Measurements from ENCODE around the gene AOC2. TPM values are rescaled to one million over a fixed set of nuclear protein-coding genes. Genes with fewer than 3 reads are reported as not detected.

The AOC2 gene
- total and polyA plus RNA-seq, 9 of the 15 experiments (the other 6 are each of a cell fraction or from before 2014, with no cell fraction given): 0.08 to 0.91 (median 0.49) TPM

DNA sequence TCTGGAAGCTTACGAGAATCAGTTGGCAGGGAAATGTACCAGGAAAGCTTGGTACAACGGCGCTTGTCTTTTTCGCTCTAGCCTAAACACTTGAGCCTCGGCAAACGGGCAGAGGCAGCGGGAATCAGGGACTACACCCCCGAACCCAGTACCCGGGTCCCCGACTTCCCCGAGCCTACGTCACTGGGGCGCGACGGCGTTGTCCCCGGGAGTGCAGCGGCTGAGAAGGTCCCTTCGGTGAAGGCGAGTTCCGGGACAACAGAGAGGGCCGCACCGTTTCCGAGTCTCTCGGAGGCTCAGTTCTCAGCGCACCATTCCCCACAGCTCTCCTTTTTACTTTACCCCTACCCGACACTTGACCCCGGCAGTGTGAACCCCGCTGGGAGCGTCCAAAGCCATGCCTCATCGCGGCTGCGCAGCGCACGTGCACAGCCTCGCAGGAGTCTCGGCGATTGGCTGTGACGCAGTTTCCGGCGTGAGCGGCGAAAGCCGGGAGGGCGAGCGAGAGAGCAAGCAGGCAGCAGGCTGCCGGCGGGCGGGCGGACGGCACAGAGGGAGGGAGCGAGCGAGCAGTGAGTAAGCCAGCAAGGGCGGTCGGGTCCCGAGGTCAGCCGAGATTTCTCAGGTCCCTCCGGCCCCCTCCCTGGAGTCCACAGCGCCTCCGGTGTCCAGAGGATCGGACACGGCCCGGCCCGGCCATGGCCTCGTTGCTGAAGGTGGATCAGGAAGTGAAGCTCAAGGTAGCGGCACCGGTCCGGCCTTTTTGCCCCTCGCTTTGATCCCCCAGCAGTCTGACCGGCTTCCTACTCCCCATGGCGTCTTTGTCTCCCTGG lies 11.2 kb upstream of the AOC2 start, which contains the start of gene PSME3 (continued):
- 0 out of 4 replicates have a peak, but pooled peaks of 1 of the 2 experiments have one; percentile 62 for TF ChIP-seq MCM7 (IDR thresholded peaks at IDR 0.05)
- no peak for TF ChIP-seq ESRRB (CRISPR knock-in tag; IDR thresholded peaks at IDR 0.05; ENCODE audit: borderline replicate concordance)
- TF ChIP-seq ARHGAP35 (IDR thresholded peaks at IDR 0.05; ENCODE audit: partially characterized antibody): no peak
- no peak for TF ChIP-seq SIRT6 (IDR thresholded peaks at IDR 0.05; ENCODE audit: low read depth, low read length)
- no peak for TF ChIP-seq FOS (IDR thresholded peaks at IDR 0.05; ENCODE audit: extremely low read depth, insufficient read length)
- peak; percentile 16; the same call in 1 of the 2 replicates for TF ChIP-seq EP300 (IDR thresholded peaks at IDR 0.05; ENCODE audit: low read length)
- TF ChIP-seq MYNN (IDR thresholded peaks at IDR 0.05): no peak
- TF ChIP-seq MYNN (CRISPR knock-in tag; IDR thresholded peaks at IDR 0.05): no peak
- TF ChIP-seq KAT8 (IDR thresholded peaks at IDR 0.05; ENCODE audit: low read depth): peak; percentile 81
- peak; percentile 100 for TF ChIP-seq BHLHE40 (IDR thresholded peaks at IDR 0.05; ENCODE audit: low read length)
- TF ChIP-seq SUPT5H (IDR thresholded peaks at IDR 0.05): peak; percentile 95
- TF ChIP-seq MBD2 (IDR thresholded peaks at IDR 0.05; ENCODE audit: borderline replicate concordance, low read depth): peak; percentile 81
- TF ChIP-seq, protein P1, sequence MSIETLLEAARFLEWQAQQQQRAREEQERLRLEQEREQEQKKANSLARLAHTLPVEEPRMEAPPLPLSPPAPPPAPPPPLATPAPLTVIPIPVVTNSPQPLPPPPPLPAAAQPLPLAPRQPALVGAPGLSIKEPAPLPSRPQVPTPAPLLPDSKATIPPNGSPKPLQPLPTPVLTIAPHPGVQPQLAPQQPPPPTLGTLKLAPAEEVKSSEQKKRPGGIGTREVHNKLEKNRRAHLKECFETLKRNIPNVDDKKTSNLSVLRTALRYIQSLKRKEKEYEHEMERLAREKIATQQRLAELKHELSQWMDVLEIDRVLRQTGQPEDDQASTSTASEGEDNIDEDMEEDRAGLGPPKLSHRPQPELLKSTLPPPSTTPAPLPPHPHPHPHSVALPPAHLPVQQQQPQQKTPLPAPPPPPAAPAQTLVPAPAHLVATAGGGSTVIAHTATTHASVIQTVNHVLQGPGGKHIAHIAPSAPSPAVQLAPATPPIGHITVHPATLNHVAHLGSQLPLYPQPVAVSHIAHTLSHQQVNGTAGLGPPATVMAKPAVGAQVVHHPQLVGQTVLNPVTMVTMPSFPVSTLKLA (conservative IDR thresholded peaks at IDR 0.05): peak; percentile 100
- TF ChIP-seq ZNF146 (CRISPR knock-in tag; IDR thresholded peaks at IDR 0.05; ENCODE audit: unreplicated experiment): no peak
- TF ChIP-seq C11orf30 (IDR thresholded peaks at IDR 0.05; ENCODE audit: low read depth): peak; percentile 99
- TF ChIP-seq, protein P2, sequence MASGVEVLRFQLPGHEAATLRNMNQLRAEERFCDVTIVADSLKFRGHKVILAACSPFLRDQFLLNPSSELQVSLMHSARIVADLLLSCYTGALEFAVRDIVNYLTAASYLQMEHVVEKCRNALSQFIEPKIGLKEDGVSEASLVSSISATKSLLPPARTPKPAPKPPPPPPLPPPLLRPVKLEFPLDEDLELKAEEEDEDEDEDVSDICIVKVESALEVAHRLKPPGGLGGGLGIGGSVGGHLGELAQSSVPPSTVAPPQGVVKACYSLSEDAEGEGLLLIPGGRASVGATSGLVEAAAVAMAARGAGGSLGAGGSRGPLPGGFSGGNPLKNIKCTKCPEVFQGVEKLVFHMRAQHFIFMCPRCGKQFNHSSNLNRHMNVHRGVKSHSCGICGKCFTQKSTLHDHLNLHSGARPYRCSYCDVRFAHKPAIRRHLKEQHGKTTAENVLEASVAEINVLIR (CRISPR knock-in tag; IDR thresholded peaks at IDR 0.05): peak; percentile 96
- TF ChIP-seq ZFX (CRISPR knock-in tag; IDR thresholded peaks at IDR 0.05): peak; percentile 86
- no peak for TF ChIP-seq ZNF699 (CRISPR knock-in tag; IDR thresholded peaks at IDR 0.05; ENCODE audit: insufficient replicate concordance)
- TF ChIP-seq, protein P3, sequence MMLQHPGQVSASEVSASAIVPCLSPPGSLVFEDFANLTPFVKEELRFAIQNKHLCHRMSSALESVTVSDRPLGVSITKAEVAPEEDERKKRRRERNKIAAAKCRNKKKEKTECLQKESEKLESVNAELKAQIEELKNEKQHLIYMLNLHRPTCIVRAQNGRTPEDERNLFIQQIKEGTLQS (IDR thresholded peaks at IDR 0.05): no peak; the same call in 1 of the 2 replicates
- TF ChIP-seq, protein P3 (CRISPR knock-in tag; conservative IDR thresholded peaks at IDR 0.05): peak; percentile 77
- TF ChIP-seq KDM2B (CRISPR knock-in tag; IDR thresholded peaks at IDR 0.05): 0 out of 2 replicates have a peak, but pooled peaks have one; percentile 45
- TF ChIP-seq EP400 (IDR thresholded peaks at IDR 0.05): peak; percentile 100
- TF ChIP-seq RBBP5 (IDR thresholded peaks at IDR 0.05; ENCODE audit: borderline replicate concordance, insufficient read depth, low read length, poor library complexity, severe bottlenecking): peak; percentile 92
- TF ChIP-seq NR2C2 (CRISPR knock-in tag; IDR thresholded peaks at IDR 0.05): no peak
- TF ChIP-seq NR2C2 (tag; IDR thresholded peaks at IDR 0.05): peak; percentile 94
- peak; percentile 98 for TF ChIP-seq GABPB1 (CRISPR knock-in tag; IDR thresholded peaks at IDR 0.05)
- peak; percentile 86 for TF ChIP-seq KHSRP (IDR thresholded peaks at IDR 0.05)
- TF ChIP-seq CREBBP (IDR thresholded peaks at IDR 0.05; ENCODE audit: low read depth, low read length): no peak
